Endometrium (tissue), 2 donors: Measurements from ENCODE around the gene IPCEF1.

ENCODE experiments used
- FAIRE-seq: peaks from 2 replicates; lab custom pipeline; 2012; peaks lifted over from hg19 to GRCh38; lab: Jason Lieb, UNC
- donor health status: control.
- donor health status: control.

The IPCEF1 gene, protein sequence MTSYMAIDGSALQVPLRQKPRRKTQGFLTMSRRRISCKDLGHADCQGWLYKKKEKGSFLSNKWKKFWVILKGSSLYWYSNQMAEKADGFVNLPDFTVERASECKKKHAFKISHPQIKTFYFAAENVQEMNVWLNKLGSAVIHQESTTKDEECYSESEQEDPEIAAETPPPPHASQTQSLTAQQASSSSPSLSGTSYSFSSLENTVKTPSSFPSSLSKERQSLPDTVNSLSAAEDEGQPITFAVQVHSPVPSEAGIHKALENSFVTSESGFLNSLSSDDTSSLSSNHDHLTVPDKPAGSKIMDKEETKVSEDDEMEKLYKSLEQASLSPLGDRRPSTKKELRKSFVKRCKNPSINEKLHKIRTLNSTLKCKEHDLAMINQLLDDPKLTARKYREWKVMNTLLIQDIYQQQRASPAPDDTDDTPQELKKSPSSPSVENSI

DNA sequence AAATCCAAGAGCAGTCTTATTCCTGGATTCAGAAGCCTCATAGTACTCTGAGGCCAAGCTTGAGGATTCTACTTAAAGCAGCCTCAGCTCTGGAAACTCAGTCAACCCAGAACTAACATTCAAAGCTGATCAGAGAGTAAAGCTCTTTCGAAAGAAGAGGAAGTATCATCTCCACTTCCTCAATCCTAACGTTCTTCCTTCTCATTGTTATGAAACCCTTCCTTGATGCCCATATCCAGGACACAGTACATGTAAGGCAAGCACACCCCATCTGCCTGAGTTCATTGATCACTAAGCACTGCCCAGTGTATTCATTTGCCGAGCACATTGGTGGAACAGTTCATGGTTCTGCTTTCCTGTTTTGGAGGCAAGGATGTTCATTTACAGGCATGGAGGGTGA lies at the start of gene IPCEF1:
TSS of gene IPCEF1 (minus strand) at position 114 of the 400 bp plus-strand sequence. CDS start 90,856 bp downstream, outside the sequence.
- no peak for FAIRE-seq

DNA sequence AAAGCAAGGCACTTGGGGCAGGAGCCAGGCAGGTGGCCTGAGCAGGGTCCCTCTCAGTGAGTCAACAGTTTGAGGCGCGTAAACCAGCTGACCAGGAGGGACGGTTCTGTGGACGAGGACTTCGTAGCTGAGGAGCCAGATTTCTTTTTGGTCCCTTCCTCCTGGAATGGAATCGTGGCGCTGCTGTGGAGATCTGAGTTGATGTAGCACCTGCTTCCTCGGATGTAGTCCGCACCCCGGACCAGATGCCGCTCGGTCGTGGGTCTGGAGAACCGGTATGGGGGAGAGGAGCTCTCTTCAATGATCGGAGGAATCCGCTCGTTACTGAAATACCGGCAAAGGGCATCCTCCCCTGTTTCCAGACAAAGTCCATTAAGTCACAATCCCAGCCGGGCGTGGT lies 49.7 kb upstream of the IPCEF1 start:
- no peak for FAIRE-seq

DNA sequence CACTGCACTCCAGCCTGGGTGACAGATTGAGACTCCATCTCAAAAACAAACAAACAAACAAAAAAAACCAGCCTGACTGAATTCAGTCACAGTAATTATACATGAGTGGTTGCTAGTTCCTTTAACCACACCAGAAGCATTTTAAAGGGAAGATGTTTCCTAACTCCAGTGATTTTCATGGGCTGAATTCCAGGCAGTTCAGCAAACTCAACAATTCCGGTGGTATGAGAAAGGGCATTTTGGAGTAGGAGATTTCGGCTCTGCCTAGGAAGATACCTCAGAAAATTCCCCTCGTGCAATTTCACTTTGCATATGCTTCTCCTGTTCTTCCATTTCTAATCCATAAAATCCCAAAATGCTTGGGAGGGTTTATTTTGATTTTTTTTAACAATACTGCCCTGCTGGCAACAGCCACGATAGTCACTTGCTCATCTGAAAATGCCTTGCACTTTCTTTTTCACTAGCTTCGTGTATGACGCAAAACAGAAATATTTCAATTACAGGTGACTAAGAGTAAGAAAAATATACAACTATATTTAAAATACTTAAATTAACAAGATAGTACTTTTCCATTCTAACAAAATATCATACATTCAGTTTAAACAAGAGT lies 48.3 kb upstream of the IPCEF1 start:
- no peak for FAIRE-seq

DNA sequence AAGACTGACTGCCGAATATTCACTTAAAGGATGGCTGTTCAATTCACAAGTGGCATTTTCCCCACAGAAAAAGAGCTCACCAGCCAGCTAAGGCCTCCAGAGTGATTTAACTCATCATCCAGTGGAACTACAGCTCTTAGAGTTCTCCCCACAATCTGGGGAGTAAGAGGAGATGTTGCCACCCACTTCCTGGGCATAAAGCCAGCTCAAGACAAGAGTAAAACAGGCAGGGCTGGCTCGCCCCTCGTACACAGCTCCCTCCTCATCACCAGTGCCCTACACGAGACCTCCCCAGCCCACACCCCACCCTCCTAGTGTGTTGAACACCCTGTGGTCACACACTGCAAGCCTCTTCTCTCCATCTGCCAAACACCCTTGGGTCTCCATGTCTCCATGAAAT lies 47.2 kb upstream of the IPCEF1 start:
- no peak for FAIRE-seq

DNA sequence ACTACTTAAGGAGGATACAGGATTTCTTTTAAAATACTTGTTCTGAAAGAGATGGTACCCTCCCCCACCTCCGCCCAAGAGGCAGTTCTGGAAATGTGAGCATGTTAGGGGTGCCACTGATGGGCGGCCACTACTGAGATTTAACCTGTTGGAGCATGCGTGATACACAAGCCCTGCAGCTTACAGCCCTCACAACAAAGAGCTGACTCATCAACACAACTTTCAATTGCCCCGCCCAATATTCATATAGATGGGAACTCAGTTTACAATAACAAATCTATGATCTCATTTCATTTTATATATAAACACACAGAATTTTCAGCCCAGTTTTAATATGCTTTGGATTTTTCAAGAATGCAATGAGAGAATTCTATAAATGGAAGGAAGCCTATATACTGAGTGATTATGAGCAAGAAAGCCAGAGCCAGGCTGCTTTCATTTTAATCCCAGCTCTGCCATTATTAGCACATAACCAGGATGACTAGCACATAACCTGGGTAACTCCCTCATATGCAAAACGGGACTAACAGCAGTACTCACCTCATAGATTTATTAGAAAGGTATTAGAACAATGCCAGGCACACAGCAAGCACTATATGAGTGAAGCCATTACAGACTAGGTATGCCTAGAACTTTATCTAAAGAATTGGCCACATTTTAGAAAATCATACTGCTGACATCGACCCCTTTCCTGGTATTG lies 45.6 kb upstream of the IPCEF1 start:
- FAIRE-seq, result no peak

DNA sequence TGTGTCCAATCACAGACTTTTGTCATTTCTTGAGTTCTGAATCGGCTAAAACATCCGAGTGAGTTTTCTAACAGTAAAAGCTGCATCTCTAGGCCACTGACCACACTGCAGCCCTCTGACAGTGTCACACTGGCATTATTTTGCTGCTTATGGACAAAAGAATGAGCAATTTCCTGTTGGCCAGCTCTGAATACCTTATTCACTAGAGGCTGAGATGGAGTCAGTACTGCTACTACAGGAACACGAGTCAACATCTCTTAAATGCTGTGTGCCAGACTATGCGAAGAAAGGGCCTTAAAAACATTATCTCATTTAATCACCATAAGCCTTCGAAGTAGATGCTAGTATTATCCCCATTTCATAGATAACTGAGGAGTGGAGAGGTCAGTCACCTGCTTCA lies 42.5 kb upstream of the IPCEF1 start:
- FAIRE-seq, result no peak

DNA sequence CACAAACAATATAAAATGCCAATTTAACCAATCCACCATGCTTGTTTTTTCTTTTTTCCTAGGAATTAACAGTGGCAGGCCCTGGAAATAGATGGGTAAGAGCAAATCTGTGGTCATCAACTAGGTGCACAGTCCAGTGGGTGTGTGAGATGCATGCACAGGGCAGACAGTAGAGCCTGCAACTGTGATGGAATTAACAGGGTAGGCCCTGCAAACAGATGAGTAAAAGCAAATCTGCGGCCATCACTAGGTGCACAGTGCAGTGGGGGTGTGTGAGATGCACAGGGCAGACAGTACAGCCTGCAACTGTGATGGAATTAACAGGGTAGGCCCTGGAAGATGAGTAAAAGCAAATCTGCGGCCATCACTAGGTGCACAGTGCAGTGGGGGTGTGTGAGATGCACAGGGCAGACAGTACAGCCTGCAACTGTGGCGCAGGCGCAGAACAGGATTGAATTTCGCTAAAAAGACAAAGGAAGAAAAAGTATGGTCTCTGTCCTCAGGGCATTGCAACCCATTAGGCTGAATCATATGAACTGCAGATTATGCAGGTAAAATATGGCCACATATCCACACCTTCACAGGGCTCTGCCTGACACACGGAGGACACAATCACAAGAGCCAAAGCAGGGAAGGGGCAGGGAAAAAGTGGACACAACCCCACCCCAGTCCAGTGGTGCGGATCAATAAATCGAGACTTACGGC lies 41.0 kb upstream of the IPCEF1 start:
- no peak for FAIRE-seq

DNA sequence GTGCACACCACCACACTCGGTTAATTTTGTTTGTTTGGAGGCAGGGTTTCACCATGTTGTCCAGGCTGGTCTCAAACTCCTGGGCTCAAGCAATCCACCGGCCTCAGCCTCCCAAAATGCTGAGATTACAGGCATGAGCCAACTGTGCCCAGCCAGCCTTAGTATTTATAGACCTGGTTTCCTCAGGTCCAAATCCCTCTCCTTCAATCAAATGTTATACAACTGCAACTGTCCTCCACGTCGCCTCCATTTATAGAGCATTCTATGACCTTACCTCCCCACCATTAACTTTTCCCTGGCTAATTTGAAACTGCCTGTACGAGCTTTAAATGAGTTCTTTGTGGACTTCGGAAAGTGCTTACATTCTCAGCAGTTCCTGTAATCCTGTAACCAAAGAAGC lies 39.3 kb upstream of the IPCEF1 start:
- no peak for FAIRE-seq

DNA sequence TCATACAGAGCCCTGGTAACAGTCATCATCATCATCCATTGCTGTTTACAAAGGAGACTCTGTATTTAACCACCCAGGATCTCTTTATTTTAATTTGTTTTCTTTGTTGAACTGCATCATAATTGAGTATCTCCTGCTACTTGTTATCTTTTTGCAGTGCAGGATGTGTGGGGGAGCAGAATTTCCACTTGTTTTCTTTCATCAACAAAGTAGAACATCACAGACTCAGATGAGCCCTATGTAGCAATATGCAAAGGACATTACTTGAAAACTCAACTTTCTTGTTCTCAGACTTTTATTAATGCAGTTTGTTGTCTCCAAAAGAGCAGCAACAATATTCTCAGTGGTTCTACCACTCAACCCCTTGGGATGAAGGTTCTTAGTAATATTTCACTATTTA lies 38.7 kb upstream of the IPCEF1 start:
- FAIRE-seq, result no peak

DNA sequence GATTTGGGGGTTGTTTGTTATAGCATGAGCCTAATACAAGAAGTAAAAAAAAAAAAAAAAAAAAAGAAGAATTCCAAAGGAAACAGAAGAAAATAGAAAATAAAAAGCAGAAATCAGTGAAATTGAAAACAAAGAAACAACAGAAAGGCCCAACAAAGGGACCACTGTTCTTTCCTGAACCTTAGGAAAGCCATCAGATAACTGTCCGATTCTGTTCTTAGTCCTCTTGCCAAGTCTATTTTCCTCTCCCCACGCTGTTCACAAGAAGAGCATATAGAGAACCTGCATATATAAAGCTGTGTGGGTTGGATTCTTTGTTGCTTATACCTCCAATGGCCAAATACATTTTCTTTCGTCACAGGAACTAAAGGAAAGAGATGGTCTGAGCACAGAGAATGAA lies 38.0 kb upstream of the IPCEF1 start:
- no peak for FAIRE-seq

DNA sequence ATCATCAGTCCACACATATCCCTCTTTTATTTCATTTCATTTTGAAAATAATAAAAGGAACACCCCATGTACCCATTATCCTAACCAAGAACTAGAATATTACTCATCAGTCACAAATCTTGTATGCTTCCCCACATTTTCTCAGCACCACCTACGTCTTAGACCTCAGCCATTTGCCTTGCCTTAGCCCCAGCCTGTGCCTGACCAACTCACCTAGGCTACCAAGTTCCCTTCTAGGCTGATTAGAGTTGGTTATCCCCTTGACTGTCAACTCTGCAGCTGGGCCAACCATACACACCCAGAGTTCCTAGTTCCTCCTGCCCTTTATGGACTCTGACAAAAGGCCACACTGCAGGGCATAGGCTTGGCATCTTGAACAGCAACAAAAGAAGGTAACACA lies 33.4 kb upstream of the IPCEF1 start:
- FAIRE-seq, result no peak

DNA sequence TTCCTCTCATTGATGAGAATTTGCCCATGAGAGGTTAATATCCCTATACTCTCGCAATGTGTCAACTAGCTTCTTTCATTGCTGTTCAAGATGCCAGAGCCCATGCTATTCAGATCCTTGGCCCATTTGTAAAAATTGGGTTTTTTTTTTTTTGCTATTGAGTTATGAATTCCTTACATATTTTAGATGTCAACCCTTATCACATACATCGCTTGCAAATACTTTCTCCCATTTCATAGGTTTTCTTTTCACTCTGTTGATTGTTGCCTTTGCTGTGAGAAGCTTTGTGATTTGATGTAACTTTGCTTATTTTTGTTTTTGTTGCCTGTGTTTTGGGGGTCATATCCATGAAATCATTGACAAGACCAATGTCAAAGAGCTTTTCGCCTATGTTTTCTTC lies 32.2 kb upstream of the IPCEF1 start:
- FAIRE-seq, result no peak

DNA sequence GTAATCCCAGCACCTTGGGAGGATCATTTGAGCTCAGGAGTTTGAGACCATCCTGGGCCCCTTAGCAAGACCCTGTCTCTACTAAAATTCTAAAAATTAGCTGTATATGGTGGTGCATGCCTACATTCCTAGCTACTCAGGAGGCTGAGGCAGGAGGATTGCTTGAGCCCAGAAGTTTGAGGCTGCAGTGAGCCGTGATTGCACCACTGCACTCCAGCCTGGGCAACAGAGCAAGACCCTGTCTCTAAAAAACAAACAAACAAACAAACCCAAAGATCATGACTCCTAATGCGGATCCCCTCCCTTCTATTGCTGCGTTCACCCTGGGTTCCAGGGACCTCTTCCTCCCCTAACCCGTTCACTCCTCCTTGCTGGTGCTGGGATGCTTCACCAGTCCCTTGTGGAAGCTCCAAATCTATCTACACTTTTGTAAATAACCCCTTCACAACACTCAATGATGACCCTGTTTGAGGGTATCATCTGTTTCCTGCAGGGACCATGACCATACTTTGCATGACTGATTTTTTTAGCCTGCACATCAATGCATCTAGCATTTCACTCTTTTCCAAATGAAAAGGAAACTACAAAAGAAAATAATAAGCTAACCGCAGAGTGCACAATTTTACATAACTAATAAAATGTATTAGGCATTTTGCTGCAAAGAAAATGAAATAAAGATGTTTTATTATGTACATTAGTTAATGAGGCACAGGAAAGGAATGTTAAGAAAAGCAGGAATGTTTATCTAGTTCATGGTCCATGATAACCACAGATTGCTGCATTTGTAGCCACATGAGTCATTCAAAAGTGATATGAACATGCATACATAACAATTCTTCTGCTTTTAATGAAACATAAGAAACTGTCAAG lies 30.5 kb upstream of the IPCEF1 start:
- FAIRE-seq, result peak; percentile 12

DNA sequence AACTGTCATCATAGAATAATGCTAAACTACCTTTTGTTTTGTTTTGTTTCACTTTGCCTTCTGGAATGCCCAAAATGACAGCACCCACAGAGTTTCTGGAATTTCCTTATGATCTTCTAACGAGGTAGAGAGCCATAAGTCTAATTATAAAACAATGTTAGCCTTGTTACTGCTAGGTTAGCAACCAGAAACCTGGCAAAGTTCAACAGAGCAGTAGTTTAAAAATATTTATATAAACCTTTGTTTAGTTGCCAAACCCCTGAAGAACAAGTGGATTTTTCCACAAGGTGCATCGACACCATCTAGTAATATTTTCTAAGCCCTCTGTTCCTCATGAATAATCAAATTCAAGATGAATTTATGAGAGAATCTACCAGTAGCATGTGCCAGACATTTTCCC lies 27.6 kb upstream of the IPCEF1 start:
- no peak for FAIRE-seq

DNA sequence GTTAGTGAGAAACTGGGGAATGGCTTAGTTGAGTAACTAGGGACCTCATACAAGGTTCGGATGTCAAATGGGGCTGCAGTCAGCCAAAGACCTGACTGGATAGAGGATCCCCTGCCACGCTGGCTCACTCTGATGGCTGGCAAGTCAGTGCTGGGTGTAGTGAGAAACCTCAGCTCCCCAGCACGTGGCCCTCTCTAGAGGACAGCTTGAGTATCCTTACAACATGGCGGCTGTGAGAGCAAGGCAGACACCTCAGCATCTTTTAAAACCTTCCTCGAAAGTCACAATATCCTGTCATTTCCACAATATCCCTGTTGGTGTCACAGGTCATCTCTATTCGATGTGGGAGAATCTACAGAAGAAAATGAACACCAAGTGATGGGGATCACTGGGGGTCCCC lies 26.7 kb upstream of the IPCEF1 start:
- no peak for FAIRE-seq

DNA sequence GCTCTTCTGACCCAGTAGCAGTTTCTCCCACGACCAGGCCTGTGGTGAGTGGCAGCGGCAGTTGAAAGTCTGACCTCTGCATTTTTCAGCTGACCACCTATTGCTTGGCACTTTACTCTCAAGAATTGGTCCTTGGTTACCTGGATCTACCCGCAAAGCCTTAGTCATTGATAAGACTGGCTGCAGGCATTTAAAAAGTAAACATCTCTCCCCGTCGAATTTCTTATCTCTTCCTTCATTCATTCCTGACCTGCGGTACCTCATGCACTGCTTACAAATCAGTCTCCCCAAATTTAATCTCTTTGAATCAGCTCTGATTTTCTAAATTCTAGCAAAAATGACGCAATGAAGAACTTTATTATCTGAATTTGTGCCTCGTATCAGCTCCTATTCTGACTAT lies 26.1 kb upstream of the IPCEF1 start:
- FAIRE-seq, result no peak

DNA sequence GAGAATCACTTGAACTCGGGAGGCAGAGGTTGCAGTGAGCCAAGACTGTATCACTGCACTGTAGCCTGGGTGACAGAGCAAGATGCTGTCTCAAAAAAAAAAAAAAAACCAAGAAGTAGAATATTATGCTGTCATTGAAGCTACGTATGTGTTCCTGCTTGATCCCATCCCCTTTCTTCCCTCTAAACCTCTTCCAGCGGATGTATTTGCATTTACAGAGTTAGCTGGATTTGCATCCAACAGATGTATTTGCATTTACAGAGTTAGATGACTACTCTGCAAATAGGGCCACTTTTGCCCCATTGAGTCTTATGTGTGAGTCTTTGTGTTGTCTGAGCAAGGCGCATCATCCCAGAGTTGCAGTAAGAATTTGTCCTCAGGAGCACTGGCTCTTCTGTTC lies 24.9 kb upstream of the IPCEF1 start:
- no peak for FAIRE-seq

DNA sequence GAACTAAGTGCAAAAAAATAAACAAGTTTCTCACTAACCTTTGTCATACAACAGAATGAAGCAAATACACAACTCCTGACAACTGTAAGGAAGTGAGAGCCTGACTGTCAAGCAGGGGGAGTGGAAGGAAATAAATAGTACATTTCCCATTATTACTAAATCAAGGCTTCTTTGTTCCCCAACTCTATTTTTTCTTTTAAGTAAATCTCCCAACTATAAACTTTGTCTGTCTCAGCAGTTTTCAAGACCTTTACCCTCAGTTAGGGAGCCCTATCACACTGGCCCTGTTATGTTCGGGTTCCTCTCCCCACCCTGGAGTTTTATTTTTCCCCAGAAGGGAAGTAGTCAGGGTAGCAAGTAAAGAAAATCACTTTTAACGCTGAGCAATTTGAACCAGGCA lies 24.1 kb upstream of the IPCEF1 start:
- FAIRE-seq, result no peak

DNA sequence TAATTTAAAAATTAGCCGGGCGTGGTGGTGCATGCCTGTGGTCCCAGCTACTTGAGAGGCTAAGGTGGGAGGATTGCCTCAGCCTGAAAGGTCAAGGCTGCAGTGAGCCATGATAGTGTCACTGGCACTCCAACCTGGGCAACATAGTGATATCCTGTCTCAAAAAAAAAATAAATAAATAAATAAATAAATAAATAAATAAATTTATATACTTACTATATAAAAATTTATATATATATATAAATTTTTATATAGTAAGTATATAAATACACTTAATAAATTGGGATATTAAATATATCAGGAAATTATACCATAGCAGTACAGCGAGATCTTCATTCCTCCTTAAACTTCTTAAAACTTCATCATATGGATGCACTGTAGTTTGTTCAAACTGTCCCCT lies 23.0 kb upstream of the IPCEF1 start:
- FAIRE-seq, result no peak

DNA sequence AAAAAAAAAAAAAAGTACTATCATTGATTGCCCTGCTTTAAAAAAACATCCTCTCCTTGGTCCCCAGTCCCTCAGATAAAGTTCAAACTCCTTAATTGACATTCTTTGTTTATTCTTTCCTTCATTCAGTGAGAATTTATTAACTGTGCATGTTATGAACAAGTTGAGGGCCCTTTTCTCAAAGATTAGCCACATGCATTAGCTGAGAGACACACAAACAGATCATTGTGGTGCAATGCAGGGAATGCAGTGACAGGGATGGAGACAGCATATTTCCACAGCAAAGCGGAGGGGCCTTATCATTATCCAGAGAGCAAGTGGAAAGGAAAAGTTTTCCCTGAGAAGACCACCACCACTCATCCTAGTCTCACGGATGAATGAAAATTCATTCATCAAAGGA lies 21.9 kb upstream of the IPCEF1 start:
- no peak for FAIRE-seq

DNA sequence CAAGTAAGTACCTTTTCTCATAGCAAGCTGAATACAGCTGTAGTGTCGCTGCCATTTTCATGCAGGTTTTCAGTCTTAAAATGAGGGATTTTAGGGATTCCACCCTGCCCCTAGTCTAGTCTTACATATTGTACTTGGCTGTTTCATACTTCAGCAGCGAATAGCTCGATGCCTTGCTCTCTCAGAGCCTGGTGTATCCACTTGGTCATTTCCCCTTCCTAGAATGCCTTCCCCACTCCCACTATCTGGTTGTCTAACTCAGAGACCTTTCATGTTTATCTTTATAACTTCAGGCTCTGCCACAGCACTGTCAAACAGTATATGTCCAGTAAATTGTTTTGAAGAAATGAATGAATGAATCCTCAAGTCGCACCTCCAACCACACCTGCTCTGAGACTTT lies 21.1 kb upstream of the IPCEF1 start:
- no peak for FAIRE-seq

DNA sequence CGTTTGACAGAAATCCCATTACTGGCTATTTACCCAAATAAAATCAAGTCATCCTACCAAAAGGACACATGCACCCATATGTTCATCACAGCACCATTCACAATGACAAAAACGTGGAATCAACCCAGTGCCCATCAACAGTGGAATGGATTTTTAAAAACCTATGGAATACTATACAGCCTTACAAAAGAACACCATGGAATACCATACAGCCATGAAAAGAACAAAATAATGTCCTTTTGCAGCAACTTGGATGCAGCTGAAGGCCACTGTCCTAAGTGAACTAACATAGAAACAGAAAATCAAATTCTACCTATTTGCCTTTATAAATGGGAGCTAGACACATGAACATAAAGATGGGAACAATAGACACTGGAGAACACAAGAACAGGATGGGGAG lies 17.4 kb upstream of the IPCEF1 start:
- FAIRE-seq, result no peak
